Left lobe of liver (tissue), 2 donors: ENCODE data around the gene VGLL1. TPM values are rescaled to one million over a fixed set of nuclear protein-coding genes. Genes with fewer than 3 reads are reported as not detected.

Experiments
- ATAC-seq: fragments of 200-7000 bp; cut with Tn5 transposase; one replicate; pipeline ENCODE4 v1.9.1; 2020; ENCODE audit warnings: mild to moderate bottlenecking, moderate library complexity
- DNase-seq: peaks from one replicate; pipeline ENCODE4 v3.0.0-alpha.2; 2020; ENCODE audit warnings: low spot score
- total RNA-seq: library from RNA; stranded (reverse); gene quantifications from one replicate; pipeline ENCODE4 v1.2.1, GENCODE V29; 2021
- donor health status: DM: no; HTN: no; CAD: no; lungs with moderate emphysema.
- donor health status: DM: no; HTN: yes; CAD: no.

Gene VGLL1, protein sequence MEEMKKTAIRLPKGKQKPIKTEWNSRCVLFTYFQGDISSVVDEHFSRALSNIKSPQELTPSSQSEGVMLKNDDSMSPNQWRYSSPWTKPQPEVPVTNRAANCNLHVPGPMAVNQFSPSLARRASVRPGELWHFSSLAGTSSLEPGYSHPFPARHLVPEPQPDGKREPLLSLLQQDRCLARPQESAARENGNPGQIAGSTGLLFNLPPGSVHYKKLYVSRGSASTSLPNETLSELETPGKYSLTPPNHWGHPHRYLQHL
- not detected for total RNA-seq

DNA sequence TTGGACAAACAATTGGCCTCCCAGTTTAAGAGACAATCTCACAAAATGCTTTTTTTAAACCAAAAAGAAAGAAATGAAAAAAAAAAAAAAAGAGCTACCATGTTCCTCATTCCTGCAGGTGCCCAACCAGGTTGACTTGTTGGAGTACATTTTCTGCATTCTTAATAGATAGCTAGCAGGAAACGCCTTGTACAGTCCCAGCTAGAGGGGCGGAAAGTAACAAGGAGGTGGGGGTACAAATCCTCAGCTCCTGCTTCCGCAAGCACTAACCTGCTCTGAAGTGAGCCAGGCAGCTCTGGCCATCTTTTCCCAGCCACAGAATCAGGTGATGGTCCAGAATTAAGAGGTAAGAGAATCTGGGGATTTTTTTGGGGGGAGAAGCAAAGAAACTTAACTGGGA lies at the start of gene VGLL1:
Gene VGLL1, plus strand, starts transcription at position 265 of the 400 bp plus-strand sequence. CDS start 3,806 bp downstream, outside the sequence.
- DNase-seq (no peak), ATAC-seq (no peak)

DNA sequence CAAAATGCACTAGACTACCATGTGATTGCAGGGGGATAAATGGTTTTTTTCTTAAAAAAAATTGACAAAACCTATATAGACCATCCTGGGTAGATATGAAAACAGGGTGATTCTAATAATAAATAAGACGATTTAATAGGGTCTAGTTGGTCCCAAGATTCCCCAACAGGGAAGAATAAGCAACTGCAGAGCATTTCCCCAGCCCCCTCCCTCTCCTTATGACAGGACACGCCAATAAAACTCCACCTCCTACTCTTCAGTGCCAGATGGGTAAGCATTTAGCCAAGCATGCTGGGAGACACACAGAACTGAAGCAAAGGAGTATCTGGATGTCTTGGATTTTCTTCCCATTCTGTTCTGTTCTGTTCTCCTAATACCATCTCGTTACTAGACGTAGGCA lies 44.4 kb upstream of the VGLL1 start, which contains the start of gene BRS3:
Gene BRS3, plus strand, starts transcription at position 301 of the 400 bp plus-strand sequence. CDS start 168 bp downstream, outside the sequence.
- ATAC-seq (no peak), DNase-seq (no peak)

DNA sequence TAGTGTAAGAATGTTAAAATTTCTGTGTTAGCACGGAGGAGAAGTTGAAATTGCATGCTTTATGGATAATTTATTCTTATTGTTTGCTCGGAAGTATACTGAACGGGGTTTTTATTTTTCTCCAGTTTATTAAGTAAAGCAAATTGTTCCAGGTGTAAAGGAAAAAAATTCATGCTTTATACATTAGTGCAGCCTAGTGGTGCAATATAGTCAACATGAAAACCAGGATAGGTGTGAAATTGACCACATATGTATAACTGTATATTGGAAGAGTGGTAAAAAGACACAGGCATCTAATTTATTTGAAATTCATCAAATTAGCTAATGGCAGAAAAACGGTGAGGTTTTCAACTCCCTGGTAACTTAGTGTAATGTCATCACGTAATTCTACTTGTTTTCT lies 43.3 kb upstream of the VGLL1 start:
- DNase-seq = no peak
- no peak for ATAC-seq

DNA sequence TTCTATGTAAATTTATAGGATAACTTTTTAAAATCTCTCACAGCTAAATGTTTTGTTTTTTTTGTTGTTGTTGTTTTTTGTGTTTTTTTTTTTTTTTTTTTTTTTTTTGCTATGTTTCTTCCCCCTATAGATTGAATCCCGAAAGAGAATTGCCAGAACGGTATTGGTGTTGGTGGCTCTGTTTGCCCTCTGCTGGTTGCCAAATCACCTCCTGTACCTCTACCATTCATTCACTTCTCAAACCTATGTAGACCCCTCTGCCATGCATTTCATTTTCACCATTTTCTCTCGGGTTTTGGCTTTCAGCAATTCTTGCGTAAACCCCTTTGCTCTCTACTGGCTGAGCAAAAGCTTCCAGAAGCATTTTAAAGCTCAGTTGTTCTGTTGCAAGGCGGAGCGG lies 40.2 kb upstream of the VGLL1 start:
- ATAC-seq (no peak), DNase-seq (no peak)

DNA sequence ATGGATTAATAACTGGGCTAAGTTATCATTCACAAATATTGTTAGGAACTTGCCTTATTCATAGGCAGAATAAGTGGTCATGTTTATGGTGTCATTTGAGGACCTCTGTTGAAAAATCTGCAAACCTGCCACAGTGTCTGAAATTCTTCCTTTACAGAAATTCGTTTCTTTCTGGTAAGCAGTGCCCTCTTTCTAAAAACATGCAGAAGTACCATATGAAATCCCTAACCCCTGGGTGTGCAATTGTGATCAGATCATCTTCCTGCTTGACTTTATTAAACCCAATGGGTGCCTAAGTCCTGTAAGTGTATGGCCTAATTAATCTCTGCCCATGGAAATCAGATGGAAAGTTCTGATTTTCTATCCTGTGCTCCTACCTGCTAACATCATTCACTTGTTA lies 39.0 kb upstream of the VGLL1 start:
- DNase-seq = no peak
- ATAC-seq = no peak

DNA sequence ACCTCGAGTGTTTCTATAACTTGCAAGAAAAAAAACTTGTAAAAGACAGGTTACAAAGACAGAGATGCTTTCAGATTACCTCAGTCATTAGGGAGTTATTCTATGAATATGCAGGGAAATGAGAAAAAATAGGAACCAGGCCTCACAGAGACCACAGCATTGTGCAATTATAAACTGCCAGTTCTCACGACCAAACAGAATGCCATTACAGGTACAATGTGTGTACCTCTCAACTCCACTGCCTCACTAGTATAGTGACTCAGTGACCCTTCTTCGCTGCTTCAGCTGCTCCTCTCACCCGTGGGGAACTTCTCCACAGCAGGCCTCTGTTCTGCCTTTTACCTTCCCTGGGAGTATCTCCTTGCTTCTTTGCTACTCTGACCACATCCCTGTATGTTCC lies 37.0 kb upstream of the VGLL1 start:
- ATAC-seq (no peak), DNase-seq (no peak)

DNA sequence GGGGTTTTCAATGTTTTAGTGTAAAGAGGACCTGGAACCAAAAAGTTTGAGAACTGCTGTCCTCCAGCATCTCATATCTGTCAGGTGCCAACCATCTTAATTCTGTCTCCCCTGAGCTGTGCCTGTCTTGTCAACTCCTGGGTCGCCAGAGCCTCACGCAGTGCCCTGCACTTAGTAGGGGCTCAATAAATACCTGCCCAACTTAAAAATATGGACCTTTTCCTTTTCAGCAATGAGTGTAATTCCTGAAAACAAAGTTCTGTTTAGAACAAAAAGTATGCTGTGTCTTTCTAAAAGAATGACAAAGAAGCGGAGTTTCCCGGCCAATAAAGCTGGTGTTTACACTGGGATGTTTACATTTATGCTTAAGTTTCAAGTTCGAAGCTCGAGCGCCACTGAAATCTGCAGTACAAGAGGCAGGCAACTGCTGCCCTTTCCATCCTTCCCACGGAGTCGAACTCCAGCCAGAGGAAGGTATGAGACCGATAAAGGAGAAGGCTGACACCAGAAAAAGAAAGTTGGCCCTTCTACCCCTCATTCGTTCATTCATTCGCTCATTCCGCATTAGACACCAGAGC lies 35.7 kb upstream of the VGLL1 start:
- ATAC-seq (no peak), DNase-seq (no peak)

DNA sequence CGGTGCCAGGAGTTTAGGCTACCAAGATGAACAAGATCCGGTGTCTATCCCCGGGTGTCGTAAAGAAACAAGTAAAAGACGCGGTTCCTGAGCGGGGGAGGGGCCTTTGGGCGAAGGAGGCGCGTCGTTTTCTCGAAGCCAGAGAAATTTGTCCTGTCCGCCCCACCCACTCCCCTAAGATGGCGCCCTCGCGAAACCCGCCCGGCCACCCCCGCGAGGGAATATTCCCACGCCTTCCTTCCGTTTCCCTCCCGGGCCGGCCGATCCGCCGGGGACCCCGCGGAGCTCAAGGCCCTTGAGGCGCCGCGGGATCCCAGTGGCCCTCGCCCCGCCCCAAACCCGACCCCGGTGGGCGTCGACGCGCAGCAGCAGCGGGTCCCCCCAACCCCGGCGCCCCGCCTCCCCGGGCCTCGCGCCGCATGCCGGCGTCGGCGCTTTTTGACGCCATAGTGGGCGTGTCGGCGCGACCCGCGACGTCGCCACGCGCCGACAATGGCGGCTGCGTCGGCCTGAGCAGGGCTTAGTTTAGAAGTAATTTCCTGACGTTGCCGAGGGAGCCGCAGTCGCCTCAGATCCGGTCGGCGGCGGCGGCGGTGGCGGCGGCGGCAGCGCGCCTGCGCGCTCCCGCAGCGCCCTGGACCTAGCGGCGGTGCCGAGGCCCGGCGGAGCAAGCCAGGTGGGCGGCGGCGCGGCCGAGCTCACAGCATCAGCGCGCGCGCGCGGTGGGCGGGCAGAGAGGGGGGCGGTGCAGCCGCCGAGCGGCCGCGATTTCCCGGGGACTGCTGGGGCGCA lies 35.1 kb upstream of the VGLL1 start:
- peak; percentile 91 for ATAC-seq
- peak; percentile 79 for DNase-seq

DNA sequence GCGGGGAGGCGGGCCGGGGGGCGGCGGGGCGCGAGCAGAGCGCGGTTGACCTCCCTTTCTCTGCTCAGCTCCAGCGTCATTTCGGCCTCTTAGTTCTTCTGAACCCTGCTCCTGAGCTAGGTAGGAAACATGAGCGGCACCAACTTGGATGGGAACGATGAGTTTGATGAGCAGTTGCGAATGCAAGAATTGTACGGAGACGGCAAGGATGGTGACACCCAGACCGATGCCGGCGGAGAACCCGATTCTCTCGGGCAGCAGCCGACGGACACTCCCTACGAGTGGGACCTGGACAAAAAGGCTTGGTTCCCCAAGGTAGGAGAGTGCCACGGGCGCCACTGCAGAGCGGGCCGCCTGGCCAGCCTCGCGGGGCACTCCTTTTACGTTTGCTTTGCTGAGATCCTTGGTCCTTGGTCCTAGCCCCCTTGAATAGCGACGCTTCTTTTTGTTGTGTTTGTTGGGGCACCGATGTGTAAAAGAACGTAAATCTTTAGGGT lies 34.4 kb upstream of the VGLL1 start, which contains the start of gene HTATSF1:
Gene HTATSF1, plus strand, starts transcription at position 37 of the 497 bp plus-strand sequence. Its CDS starts 93 bp downstream, at position 130.
- no peak for DNase-seq

DNA sequence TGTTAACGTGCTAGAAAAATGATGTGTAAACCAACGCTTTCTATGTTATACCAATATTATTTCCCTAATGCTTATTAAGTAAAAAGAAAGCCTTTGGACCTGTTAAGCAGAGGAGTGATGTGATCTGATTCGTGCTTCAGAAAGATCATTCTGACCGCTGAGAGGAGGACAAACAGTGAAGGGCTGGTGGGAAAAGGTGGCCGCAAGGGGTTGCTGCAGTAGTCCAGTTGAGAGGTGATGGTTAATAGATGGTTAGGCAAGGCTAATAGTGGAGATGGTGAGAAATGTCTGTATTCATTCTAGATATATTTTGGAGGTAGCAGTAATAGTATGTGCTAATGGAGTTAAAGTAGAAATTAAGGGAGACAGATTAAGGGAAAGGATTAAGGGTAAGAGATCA lies 12.9 kb upstream of the VGLL1 start:
- ATAC-seq = no peak

More for the DNA sequence above, 34.4 kb upstream of the VGLL1 start, which contains the start of gene HTATSF1:
- no peak for ATAC-seq

DNA sequence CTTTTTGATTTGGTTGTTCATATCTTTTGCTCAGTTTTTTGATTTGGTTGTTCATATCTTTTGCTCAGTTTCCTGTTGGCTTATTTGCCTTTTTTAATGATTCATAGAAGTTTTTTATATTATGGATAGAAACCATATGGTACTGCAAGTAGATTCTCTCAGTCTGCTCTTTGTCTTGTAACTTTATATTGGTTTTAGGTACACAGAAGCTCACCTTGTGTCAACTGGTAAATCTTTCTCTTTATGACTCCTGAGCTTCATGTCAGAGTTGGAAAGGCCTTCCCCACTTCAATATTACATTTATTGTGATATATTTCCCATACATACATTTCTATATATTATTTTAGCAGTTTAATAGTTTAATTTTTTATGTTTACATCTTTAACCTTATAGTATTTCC lies 8.2 kb upstream of the VGLL1 start:
- ATAC-seq (no peak), DNase-seq (no peak)

More for the DNA sequence above, 12.9 kb upstream of the VGLL1 start:
- DNase-seq = no peak

DNA sequence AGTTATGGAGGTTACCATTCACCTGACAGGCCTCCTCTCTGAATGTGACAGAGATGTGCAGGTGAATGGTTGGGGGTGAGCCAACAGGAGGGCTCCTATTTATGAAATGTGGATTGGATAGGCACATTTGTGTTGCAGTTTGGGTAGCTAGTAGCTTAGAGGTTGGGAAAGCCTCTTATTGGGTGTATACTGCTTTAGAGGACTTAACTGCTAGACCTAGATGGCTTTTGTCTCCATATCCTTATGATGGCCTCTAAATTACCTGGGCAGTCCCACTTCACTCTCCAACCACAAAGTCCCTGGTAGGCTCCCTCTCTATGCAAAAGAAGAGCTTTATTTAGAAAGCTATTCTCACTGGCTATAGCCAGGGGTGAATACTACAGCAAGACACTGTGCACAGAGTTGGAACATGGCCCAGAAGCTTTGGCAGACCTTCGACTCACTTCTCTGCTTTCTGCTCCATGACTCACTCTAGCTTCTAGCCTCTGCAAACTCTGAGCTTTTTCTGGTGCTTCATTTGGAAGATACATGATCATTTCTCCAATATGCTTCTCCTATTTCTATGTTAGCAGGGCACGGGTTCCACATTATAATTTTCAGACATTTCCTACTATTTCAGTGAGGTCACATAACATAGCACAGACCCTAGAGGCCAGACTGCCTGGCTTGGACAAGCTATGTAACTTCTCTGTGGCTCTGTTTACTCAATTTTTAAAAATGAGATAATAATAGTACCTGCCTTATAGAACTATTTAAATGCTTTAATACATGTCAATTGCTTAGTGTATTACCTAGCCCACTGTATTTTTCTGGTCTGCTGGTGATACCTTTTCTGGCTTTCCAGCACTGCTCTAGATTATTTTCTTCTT lies 6.0 kb upstream of the VGLL1 start:
- ATAC-seq (peak; percentile 90), DNase-seq (peak; percentile 48)

DNA sequence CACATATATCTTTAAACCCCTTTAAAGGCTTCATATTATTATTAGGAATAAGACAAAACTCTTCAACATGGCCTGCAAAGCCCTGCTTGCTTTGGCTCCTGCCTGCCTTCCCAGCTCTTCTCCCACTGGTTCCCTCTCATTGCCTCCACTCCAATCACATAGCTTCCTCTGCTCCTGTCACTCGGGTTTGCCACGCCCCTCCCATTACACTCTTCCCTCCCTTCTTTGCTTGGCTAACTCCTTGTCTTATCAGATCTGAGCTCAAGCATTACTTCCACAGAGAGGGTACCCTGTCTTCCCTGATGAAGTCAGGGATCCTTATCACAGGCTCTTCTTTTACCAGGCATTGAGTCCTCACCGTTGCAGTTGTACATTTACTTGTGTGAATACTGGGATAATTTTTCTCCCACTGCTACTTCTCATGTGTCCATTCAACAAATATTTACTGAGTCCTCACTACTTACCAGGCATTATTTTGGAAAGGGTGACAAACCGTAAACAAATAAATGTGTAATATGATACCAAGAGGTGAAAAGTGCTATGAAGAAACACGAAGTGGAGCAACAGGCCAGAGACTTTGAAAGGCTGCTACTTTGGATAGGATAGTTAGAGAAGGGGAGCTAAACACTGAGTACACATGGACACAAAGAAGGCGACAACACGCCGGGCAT lies 3.2 kb upstream of the VGLL1 start:
- DNase-seq (no peak), ATAC-seq (no peak)

DNA sequence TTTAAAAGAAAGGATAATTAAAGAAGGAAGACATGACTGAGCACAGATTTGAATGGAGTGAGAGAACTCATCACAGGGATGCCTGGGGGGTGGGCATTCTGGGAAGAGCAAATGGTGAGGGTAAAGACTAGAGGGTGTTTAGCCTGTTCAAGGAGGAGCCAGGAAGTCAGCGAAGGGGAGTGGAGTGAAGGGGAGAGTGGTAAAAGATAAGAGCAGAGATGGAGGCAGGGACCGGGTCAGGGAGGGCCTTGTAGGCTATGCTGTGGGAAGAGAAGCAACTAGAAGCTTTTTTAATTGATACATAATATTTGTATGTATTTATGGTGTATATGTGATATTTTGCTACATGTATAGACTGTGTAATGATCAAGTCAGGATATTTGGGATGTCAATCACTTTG lies 2.2 kb upstream of the VGLL1 start:
- no peak for ATAC-seq
- no peak for DNase-seq

DNA sequence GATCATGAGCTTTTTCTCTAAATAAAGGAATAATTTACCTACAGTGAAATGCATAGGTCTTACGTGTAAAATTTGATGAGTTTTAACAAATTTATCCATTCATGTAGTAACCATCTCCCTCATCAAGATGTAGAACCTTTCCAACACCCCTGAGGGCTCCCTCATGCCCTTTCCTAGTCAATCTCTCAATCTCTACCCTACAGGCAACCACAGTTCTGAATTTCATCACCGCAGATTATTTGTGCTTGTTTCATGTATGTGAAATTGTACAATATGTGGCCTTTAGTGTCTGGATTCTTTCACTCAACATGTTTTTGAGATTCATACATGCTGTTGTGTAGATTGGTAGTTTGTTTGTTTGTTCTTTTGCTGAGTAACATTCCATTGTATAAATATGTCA lies 2.1 kb downstream of the VGLL1 start:
- ATAC-seq = no peak

DNA sequence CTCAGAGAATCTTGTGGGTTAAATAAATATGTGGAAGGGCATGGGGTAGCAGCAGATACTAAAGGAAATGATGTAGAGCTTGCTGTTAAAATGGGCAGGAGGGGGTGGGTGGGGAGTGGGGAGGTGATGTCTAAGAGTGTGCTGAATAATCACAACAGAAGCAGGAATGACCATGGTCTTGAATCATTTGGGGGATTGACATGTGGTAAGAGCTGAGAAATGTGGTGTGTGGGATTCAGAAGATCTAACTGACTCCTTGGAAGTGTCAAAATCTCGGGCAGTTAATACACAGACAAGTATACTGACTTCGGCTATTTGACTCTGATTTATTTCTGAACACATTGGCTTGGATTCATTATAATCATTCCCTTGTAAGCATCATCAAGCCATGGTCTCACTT lies 6.8 kb downstream of the VGLL1 start:
- no peak for ATAC-seq
- no peak for DNase-seq

More for the DNA sequence above, 2.1 kb downstream of the VGLL1 start:
- no peak for DNase-seq

DNA sequence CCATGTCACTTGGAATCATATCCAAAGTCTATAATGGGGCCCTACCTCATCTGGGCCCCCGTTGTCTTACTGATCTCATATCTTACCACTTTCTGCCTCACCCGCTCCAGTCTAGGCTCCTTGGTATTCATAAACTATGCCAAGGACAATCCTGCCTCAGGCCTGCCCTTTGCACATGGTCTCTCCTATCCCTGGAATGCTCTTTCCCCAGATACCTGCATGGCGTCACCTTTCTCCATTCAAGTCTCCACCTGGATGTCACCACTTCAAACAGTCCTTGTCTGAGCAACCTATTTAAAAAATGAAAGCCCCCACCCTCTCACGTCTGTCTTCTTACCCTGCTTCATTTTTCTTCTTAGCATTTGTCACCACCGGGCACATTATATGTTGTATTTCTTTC lies 8.2 kb downstream of the VGLL1 start:
- DNase-seq (no peak), ATAC-seq (no peak)

DNA sequence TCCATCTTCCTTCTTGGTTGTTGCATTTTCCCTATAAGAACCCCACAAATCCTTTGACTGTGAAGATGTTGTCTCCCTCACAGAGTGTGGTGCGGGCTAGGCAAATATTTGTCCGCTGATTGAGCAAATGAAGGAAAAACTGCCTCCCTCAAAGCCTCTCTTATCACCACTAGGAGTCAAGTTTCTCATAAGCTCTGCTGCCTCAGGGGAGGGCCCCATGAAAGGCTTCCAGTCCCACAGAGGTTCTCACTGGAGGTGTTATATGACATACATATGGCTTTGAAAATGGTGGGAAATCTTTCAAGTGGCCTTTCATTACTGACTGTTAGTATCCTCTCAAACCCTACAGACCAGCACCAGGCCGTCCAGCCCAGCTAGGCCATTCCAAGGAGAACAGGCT lies 9.3 kb downstream of the VGLL1 start:
- DNase-seq = no peak
- no peak for ATAC-seq

DNA sequence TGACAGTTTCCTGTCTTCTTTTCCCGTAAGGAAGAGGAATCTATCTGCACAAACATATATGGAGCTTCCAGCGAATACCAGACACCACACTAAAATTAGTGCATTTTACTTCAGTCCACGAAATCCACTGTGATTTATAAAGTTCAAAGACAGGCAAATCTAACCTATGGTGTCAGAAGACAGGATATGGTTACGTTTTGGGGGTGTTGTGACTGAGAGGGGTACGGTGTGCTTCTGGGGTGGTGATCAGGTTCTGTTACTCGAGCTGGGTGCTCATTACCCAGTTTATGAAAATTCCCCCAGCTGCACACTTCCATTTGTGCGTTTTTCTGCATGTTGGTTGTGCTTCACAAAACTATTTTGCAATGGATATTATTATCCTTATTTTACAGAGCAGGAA lies 10.3 kb downstream of the VGLL1 start:
- ATAC-seq = no peak
- DNase-seq = no peak

DNA sequence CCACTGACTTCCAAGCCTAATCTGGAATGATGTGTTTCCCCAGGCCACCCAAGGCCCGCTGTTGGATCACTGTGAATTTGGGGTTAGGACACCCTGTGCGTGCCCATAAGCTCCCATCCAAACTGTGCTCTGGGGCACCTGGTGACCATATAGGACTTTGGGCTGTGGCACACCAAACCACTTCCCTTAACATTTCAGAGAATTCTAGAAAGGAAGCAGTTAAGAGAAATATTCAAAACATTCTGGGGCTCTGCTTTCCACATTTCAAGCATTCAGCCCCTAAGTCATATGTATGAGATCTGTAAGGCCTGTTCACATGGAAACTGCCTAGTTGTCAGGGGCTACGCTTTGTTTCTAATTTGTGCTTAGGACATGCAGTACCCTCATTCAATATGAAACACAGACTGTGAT lies 14.4 kb downstream of the VGLL1 start:
- DNase-seq = no peak
- ATAC-seq = no peak
